Mesodermal cell (in vitro differentiated cells): ENCODE measurements around the gene IRX2. TPM values are rescaled to one million over a fixed set of nuclear protein-coding genes. Genes with fewer than 3 reads are reported as not detected.

Experiments
- H3K27ac ChIP-seq: 2 replicates; pipeline ENCODE4 v1.7.0; 2013; ENCODE audit warnings: mild to moderate bottlenecking, low read depth, low read length, moderate library complexity; ENCODE audit not compliant: severe bottlenecking
- H3K36me3 ChIP-seq: 2 replicates; pipeline ENCODE4 v1.7.1; 2013; ENCODE audit warnings: mild to moderate bottlenecking, low read length, moderate library complexity; ENCODE audit not compliant: control insufficient read depth, insufficient read depth
- H3K4me1 ChIP-seq: one replicate; pipeline ENCODE4 v1.7.1; 2013; ENCODE audit warnings: mild to moderate bottlenecking, low read length; ENCODE audit not compliant: insufficient read depth, control insufficient read depth, poor library complexity, severe bottlenecking
- H3K4me3 ChIP-seq: 2 replicates; pipeline ENCODE4 v1.7.0; 2013; ENCODE audit warnings: low read length, control low read depth, mild to moderate bottlenecking; ENCODE audit not compliant: insufficient read depth, poor library complexity, severe bottlenecking; ENCODE audit errors: extremely low read depth
- H3K9me3 ChIP-seq: 2 replicates; pipeline ENCODE4 v1.7.1; 2013; ENCODE audit warnings: mild to moderate bottlenecking, low read length, moderate library complexity; ENCODE audit not compliant: control insufficient read depth
- WGBS, 2 experiments: methylation state at CpG; one replicate each; pipeline ENCODE4 v1.1.5; 2013; ENCODE audit warnings: missing lambda C conversion rate in 2 of 2; ENCODE audit not compliant: insufficient coverage in 2 of 2; 5-methylcytosine and 5-hydroxymethylcytosine counted together
- polyA plus RNA-seq, 2 experiments: library from polyadenylated mRNA; stranded (reverse); fragments of 50-300 nt; gene quantifications; one replicate each; pipeline ENCODE4 v1.2.3, GENCODE V29; 2013

Gene IRX2
- 8.4 TPM for polyA plus RNA-seq (2013, experiment 1 of 2)
- 10.7 TPM for polyA plus RNA-seq (2013, experiment 2 of 2)

GRCh38 chr5:2751592-2752021 lies at the start of gene IRX2:
Gene IRX2, minus strand, starts transcription at chr5:2751677. Its CDS starts 264 bp downstream, at chr5:2751413.
- Histone ChIP-seq H3K36me3 (peaks cover 17% of the 10 kb centered on the region), H3K9me3 (no peaks in the 10 kb centered on the region), H3K4me3 (peak within 1 kb of the TSS; percentile 61), H3K4me1 (peaks cover 19% of the 10 kb centered on the region), H3K27ac (peak within 1 kb of the TSS; percentile 29)
- 0 to 1% methylated on average over 22 to 31 of the region's 53 CpGs for WGBS, 2 experiments

- WGBS, 2 experiments: 93 to 96% methylated on average over 9 to 11 of the region's 12 CpGs
- Histone ChIP-seq H3K27ac (no peak overlapping the region), H3K4me3 (no peak overlapping the region), H3K4me1 (no peaks in the 10 kb centered on the region), H3K36me3 (no peaks in the 10 kb centered on the region), H3K9me3 (no peaks in the 10 kb centered on the region)
Measured at GRCh38 chr5:2800035-2800434, 48.6 kb upstream of the IRX2 start.

GRCh38 chr5:2797981-2798380 lies 46.5 kb upstream of the IRX2 start:
- no peaks in the 10 kb centered on the region for H3K9me3 ChIP-seq
- no peak overlapping the region for H3K27ac ChIP-seq
- H3K4me1 ChIP-seq: no peaks in the 10 kb centered on the region
- no peaks in the 10 kb centered on the region for H3K36me3 ChIP-seq
- no peak overlapping the region for H3K4me3 ChIP-seq
- WGBS, 2 experiments: 77 to 89% methylated on average over 1 of the region's 2 CpGs

- Histone ChIP-seq H3K36me3 (no peaks in the 10 kb centered on the region), H3K27ac (no peak overlapping the region), H3K9me3 (no peaks in the 10 kb centered on the region), H3K4me3 (no peak overlapping the region), H3K4me1 (no peaks in the 10 kb centered on the region)
- WGBS, 2 experiments: 74 to 88% methylated on average over 3 of the region's 3 CpGs
Measured at GRCh38 chr5:2797160-2797559, 45.7 kb upstream of the IRX2 start.

GRCh38 chr5:2783223-2783622 lies 31.7 kb upstream of the IRX2 start:
- Histone ChIP-seq H3K4me3 (no peak overlapping the region), H3K4me1 (no peaks in the 10 kb centered on the region), H3K27ac (no peak overlapping the region), H3K36me3 (no peaks in the 10 kb centered on the region), H3K9me3 (peaks cover 9% of the 10 kb centered on the region)
- WGBS, 2 experiments: 100% methylated on average over 1 of the region's 3 CpGs; no CpG with 5 or more reads in 1 of the 2 experiments

- Histone ChIP-seq H3K4me3 (no peak overlapping the region), H3K36me3 (no peaks in the 10 kb centered on the region), H3K27ac (no peak overlapping the region), H3K4me1 (no peaks in the 10 kb centered on the region), H3K9me3 (peaks cover 9% of the 10 kb centered on the region)
- WGBS, 2 experiments: 94% methylated on average over 2 to 3 of the region's 3 CpGs
Measured at GRCh38 chr5:2782658-2783057, 31.2 kb upstream of the IRX2 start.

- Histone ChIP-seq H3K27ac (no peak overlapping the region), H3K4me3 (no peak overlapping the region), H3K9me3 (peaks cover 9% of the 10 kb centered on the region), H3K4me1 (no peaks in the 10 kb centered on the region), H3K36me3 (no peaks in the 10 kb centered on the region)
- 82 to 90% methylated on average over 5 to 8 of the region's 11 CpGs for WGBS, 2 experiments
Measured at GRCh38 chr5:2780421-2781171, 29.1 kb upstream of the IRX2 start.

GRCh38 chr5:2779459-2779858 lies 28.0 kb upstream of the IRX2 start:
- Histone ChIP-seq H3K36me3 (no peaks in the 10 kb centered on the region), H3K9me3 (peaks cover 1% of the 10 kb centered on the region), H3K27ac (no peak overlapping the region), H3K4me3 (no peak overlapping the region), H3K4me1 (no peaks in the 10 kb centered on the region)
- 78 to 79% methylated on average over 9 of the region's 9 CpGs for WGBS, 2 experiments

GRCh38 chr5:2776337-2777302 lies 25.1 kb upstream of the IRX2 start:
- Histone ChIP-seq H3K27ac (no peak overlapping the region), H3K4me1 (no peaks in the 10 kb centered on the region), H3K36me3 (no peaks in the 10 kb centered on the region), H3K4me3 (no peak overlapping the region), H3K9me3 (no peaks in the 10 kb centered on the region)
- WGBS, 2 experiments: 82 to 83% methylated on average over 14 to 18 of the region's 20 CpGs

- no peak overlapping the region for H3K27ac ChIP-seq
- no peaks in the 10 kb centered on the region for H3K9me3 ChIP-seq
- H3K4me3 ChIP-seq: no peak overlapping the region
- 86 to 89% methylated on average over 4 of the region's 6 CpGs for WGBS, 2 experiments
- H3K36me3 ChIP-seq: no peaks in the 10 kb centered on the region
- H3K4me1 ChIP-seq: no peaks in the 10 kb centered on the region
Measured at GRCh38 chr5:2773327-2773726, 21.9 kb upstream of the IRX2 start.
